Left hindlimb (tissue), 1 donor: ENCODE results near the gene PNMA6F.
"Not testable (repeated sequence)": the region's sequence is repeated elsewhere in the genome, so short reads cannot be mapped to it uniquely, and the experiment has no call there.

ENCODE experiments used
- DNase-seq: peaks from one replicate; pipeline ENCODE4 v3.0.0-alpha.2; 2018

Gene PNMA6F

GRCh38 chrX:153334654-153335295 is 13.2 kb upstream of the PNMA6F start:
- DNase-seq, result no peak

DNA sequence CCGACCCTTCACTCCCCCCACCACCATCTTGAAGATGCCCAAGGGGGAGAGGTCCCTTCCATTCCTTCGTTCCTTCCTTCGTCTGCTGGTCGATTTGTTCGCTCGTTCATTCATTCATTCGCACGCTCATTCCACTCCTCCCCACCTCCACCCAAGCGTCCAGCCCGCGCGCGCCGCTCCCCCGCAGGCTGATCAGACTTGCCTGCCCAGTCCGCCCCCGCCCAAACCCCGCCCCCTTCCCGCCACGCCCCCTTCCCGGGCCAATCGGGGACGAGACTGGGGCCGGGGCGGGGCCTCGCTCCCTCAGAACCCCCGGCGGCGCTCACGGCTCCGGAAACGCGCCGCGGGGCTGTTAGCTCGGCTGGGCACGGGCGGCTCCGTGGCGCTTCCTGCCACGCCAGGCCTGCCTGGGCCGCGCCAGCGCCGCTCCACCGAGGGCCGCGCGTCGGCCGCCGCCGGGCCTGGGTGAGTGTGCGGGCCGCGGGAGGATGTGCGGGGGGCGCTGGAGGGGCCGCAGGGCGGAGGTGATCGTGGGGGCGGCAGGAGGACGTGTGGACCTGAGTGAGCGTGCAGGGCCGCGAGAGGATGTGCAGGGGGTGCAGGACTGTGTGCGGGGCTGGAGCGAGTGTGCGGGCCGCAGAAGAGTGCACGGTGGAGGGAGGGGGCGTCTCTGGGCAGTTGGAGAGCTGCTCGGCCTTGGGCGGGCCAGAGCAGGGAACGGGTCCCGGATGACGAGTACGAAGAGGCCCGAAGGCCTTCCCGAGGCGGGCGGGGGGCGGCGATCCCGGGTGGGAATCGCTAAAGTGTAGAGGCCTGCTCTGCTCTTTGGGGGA is 12.5 kb upstream of the PNMA6F start, which contains the start of gene ZNF275:
Gene ZNF275 (plus strand): TSS at position 333 of the 833 bp plus-strand sequence. CDS start 2,527 bp downstream, outside the sequence.
- DNase-seq, result peak; percentile 90

DNA sequence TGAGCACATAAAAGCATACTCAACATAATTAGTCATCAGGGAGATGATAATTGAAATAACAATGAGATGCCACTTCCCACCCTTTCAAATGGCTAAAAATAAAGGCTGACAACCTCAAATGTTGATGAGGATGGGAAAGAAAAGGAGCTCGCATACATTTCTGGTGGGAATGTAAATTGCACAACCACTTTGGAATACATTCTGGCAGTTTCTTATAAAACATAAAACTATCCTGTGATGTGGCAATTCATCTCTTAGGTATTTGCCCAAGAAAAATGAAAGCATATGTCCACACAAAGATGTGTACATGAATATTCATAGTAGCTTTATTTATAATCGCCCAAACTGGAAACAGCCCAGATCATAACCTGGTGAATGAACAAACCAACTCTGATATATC is 11.7 kb upstream of the PNMA6F start:
- no peak for DNase-seq

GRCh38 chrX:153327561-153327960 is 6.0 kb upstream of the PNMA6F start:
- no peak for DNase-seq

DNA sequence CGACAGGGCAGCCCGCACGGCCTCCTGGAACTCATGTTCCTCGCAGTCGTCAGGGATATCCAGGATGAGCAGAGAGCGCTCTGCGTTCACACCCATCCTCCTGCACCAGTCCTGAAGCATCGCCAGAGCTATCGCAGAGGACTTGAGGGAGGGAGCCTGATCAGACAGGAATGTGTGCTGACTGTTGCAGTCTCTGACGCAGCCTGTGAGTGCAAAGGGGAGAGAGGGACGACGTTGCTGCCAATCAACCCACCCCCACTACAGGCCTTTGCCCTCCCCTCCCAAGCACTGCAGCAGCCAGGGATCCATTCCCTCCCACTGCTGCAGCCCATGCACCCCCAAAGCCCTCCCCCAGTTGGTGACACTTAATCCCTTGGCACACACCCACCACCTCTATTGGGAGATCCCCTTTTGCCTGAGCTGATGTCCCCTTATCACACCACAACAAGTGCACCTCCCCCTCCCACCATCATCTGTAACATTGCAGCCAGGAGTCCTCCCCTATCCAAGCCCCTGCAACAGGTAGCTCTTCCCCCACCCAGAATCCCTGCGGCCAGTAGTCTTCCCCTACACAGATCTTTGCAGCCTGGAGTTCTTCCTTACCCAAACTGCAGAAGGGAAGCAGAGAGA is 897 bp downstream of the PNMA6F start:
- no peak for DNase-seq

- not testable (repeated sequence) for DNase-seq
These were observed 1.5 kb downstream of the PNMA6F start for GRCh38 chrX:153320047-153320443.

DNA sequence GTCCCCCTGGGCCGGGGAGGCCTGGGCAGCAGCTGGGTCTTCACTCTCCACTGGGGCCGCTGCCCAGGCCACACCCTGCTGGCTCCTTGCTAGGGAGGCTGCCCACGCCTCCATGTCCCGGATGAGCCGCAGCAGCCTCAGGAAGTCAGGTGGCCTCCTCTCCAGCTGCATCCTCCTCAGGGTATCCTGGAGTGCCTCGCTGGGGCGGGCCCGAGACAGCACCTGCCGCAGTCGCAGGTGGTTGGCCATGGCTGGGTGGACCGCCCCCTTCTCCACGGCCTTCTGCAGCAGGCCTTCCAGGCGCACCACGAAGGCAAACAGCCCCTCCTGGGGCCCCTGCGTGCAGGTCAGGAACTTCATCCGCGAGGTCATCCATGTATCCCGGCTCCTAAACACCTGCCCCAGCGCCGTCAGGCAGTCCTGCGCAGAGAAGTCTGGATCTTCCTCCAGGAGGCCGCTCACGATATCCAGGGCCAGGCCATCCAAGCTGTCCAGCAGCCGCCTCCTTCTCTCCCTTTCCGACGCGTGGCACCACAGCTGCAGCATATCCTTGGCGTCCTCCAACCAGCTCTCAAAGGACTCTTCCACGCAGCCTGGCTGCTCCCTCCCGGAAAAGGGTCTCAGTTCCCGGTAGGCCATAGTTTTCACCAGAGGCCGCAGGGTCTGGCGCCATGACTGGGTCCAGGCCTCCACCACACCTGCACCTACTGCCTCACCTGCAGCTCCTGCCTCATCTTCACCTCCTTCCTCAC is 2.1 kb downstream of the PNMA6F start:
- DNase-seq, result no peak

GRCh38 chrX:153318811-153319210 is 2.8 kb downstream of the PNMA6F start:
- no peak for DNase-seq

GRCh38 chrX:153317996-153318722 is 3.4 kb downstream of the PNMA6F start:
- no peak for DNase-seq

DNA sequence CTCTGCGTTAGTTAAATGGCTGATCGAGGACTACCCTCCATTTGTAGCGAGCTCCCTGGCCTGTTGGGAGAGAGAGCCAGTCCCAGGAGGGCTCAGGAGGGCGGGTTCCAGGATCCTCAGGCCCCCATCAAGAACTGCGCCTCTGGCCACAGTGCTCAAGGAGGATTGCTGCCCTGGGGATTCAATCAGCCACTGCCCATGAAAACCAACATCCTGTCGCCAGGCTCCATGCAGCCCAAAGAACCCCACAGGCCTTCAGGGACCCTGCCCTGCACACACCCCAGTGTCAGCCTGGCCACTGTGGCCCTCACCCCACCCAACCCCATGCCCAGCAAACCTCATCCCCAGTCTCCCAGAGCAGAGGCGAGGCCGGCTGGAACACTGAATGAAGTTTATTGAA is 4.3 kb downstream of the PNMA6F start:
- DNase-seq, result no peak

DNA sequence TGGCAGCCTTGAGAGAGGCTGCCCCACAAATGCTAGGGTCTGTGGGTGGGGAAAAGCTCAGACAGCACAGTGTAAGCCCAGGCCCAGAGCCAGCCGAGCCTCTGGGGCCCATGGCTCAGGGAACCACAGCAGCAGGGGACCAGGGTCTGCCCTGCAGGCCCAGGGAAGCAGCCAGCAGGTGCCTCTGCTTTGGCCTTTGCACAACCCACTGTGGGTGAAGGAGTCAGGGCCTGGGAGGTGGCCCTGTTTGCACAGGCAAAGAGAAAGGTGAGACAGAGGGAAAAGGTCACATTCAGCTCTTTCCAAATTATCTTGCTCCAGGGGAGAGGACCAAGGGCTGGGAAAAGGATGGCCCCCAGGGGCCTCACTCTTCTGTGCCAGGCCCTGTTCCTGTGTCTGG is 8.7 kb downstream of the PNMA6F start:
- no peak for DNase-seq

DNA sequence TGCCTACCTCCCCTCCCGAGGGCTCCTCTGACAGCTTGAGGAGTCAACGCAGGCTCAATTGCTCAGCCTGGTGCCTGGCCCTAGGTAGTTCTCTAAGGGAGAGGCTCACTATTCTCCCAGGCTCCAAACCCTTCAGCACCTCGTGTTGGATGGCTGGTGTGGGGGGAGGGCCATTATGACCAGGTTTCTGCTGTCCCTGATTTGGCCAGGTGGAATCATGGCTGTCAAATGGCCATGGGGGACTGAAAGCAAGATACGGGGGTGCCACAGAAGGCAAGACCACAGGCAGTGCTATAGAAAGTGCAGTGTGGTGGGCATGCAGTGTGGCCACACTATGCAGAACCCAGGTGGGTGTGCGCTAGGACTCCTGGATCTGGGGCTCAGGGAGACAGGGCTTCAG is 9.5 kb downstream of the PNMA6F start:
- DNase-seq, result no peak

GRCh38 chrX:153310901-153311300 is 10.7 kb downstream of the PNMA6F start:
- DNase-seq, result no peak

- DNase-seq, result no peak
These were observed 14.0 kb downstream of the PNMA6F start for GRCh38 chrX:153307276-153308178.

DNA sequence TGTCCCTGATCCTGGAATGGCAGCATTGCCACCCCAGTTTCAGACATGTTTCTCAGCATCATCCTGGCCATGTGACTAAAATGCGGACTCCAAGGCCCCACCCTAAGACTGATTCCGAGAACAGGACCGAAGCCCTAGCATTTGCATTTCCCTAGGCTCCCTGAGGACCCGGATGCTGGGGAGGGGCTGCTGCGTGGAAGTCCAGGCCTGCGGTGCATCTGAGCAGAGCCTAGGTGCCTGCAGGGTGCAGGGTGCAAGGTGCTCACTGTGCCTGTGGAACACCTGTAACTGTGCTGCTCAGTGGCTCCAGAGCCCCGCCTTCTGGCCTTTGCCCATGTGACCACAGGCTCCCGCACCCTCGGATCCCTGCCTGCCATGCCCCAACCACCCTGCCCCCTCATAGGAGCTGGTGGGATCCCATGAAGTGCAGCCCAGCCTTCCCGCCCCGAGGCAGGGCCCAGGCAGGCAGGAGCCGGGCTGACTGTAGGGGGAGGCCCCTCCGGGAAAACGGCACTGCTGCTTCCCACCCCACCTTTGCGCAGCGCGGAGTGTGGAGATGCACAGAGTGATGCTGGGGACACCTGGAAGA is 14.9 kb downstream of the PNMA6F start:
- DNase-seq, result no peak

DNA sequence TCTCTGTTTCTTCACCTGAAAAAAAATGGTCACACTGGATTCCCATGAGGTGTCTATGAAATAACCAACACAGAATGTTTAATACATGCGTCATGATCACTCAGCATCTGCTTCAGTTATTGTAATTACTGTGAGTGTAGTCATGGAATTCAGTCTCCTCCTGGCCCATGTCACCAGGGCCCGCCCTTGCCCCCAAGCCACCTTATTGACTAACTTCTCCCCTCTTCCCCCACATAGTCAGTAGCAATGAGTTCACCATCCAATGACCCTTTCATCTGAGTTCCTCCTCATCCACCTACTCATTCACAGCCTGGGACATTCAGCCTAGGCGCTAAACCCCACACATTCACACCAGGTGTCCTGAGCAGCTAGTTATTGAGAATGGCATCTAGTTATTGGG is 15.6 kb downstream of the PNMA6F start:
- no peak for DNase-seq

DNA sequence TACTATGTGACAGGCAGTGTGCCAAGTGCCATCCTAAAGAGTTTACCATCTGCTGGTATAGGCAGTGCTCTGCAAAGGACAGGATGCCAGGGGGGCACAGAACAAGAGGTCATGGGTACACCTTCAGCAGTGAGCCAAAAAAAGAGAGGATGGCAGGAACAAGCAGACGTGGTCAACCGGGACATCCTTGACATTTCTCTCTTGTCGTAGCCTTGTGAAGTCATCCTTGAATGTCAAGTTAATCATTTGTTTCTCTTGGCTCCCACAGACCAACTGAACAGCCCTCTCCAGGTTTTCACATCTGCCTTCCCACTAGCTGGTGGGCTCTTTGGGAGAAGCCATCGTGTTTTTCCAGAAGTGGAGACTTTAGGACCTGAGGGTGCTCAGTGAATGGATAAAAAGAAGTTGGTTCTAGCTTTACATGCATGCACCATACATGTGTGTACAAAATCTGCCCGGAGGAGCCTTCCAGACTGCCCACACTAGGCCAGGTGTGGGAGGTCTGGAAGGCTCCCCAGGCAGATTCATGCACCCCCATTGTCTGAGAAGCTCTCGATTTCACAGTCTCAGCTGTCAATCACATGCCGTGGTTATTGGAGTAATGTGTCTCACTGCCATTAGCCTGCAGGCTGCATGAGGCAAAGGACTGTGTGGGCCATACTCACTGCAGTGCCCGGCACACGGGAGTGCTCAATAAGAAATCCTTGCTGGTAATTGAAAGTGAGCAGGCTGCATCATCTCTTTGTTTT is 16.4 kb downstream of the PNMA6F start:
- no peak for DNase-seq

GRCh38 chrX:153303276-153304262 is 18.0 kb downstream of the PNMA6F start:
- DNase-seq, result no peak

- DNase-seq, result no peak
These were observed 18.8 kb downstream of the PNMA6F start for GRCh38 chrX:153302796-153303195.
